ENCODE data around the gene NSD1. TPM values are rescaled to one million over a fixed set of nuclear protein-coding genes. Genes with fewer than 3 reads are reported as not detected.
"Not testable (repeated sequence)": the region's sequence is repeated elsewhere in the genome, so short reads cannot be mapped to it uniquely, and the experiment has no call there.

Gene NSD1
- total RNA-seq, 1 experiment from 2014 or later: 27.0 TPM

- no peak for DNase-seq (ENCODE audit: low read depth)
Observed at GRCh38 chr5:177130211-177131018, 3.2 kb upstream of the NSD1 start.

- DNase-seq (ENCODE audit: low read depth): no peak
Observed at GRCh38 chr5:177131019-177131320, 2.6 kb upstream of the NSD1 start.

- no peak for DNase-seq (ENCODE audit: low read depth)
Observed at GRCh38 chr5:177131352-177132135, 2.0 kb upstream of the NSD1 start.

- DNase-seq (ENCODE audit: low read depth): no peak
Observed at GRCh38 chr5:177132136-177133095, 1.2 kb upstream of the NSD1 start.

GRCh38 chr5:177133853-177134696, 502 bp downstream of the NSD1 start:
- DNase-seq (ENCODE audit: low read depth): peak; percentile 54

GRCh38 chr5:177134697-177135225, 1.2 kb downstream of the NSD1 start:
- DNase-seq (ENCODE audit: low read depth): no peak

GRCh38 chr5:177140312-177140711, 6.7 kb downstream of the NSD1 start:
- DNase-seq (ENCODE audit: low read depth): no peak

- DNase-seq (ENCODE audit: low read depth): no peak
Observed at GRCh38 chr5:177141496-177141895, 7.9 kb downstream of the NSD1 start.

- no peak for DNase-seq (ENCODE audit: low read depth)
Observed at GRCh38 chr5:177142098-177142611, 8.6 kb downstream of the NSD1 start.

- no peak for DNase-seq (ENCODE audit: low read depth)
Observed at GRCh38 chr5:177142778-177143177, 9.2 kb downstream of the NSD1 start.

- peak; percentile 44 for DNase-seq (ENCODE audit: low read depth)
Observed at GRCh38 chr5:177146891-177147638, 13.5 kb downstream of the NSD1 start.

- not testable (repeated sequence) for DNase-seq (ENCODE audit: low read depth)
Observed at GRCh38 chr5:177150061-177150460, 16.5 kb downstream of the NSD1 start.

GRCh38 chr5:177154003-177154643, 20.6 kb downstream of the NSD1 start:
- DNase-seq (ENCODE audit: low read depth): no peak

GRCh38 chr5:177162379-177162778, 28.8 kb downstream of the NSD1 start:
- DNase-seq (ENCODE audit: low read depth): no peak

- no peak for DNase-seq (ENCODE audit: low read depth)
Observed at GRCh38 chr5:177163500-177163899, 29.9 kb downstream of the NSD1 start.

GRCh38 chr5:177169271-177169670, 35.7 kb downstream of the NSD1 start:
- DNase-seq (ENCODE audit: low read depth): no peak

- no peak for DNase-seq (ENCODE audit: low read depth)
Observed at GRCh38 chr5:177171961-177172360, 38.4 kb downstream of the NSD1 start.

- DNase-seq (ENCODE audit: low read depth): no peak
Observed at GRCh38 chr5:177175336-177175735, 41.8 kb downstream of the NSD1 start.

GRCh38 chr5:177176175-177176711, 42.7 kb downstream of the NSD1 start:
- no peak for DNase-seq (ENCODE audit: low read depth)

Data from LHCN-M2 (cell line).